Measurements from ENCODE around the gene NFKBIL1. TPM values are rescaled to one million over a fixed set of nuclear protein-coding genes. Genes with fewer than 3 reads are reported as not detected.

NFKBIL1 gene
- total and polyA plus RNA-seq, 9 of the 15 experiments (the other 6 are each of a cell fraction or from before 2014, with no cell fraction given), result 0.49 to 33.1 (median 7.6) TPM

DNA sequence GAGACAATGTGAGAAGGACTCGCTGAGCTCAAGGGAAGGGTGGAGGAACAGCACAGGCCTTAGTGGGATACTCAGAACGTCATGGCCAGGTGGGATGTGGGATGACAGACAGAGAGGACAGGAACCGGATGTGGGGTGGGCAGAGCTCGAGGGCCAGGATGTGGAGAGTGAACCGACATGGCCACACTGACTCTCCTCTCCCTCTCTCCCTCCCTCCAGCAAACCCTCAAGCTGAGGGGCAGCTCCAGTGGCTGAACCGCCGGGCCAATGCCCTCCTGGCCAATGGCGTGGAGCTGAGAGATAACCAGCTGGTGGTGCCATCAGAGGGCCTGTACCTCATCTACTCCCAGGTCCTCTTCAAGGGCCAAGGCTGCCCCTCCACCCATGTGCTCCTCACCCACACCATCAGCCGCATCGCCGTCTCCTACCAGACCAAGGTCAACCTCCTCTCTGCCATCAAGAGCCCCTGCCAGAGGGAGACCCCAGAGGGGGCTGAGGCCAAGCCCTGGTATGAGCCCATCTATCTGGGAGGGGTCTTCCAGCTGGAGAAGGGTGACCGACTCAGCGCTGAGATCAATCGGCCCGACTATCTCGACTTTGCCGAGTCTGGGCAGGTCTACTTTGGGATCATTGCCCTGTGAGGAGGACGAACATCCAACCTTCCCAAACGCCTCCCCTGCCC, 29.6 kb downstream of the NFKBIL1 start:
- ATAC-seq (no peak), FAIRE-seq (no peak), DNase-seq (ENCODE audit: extremely low read depth in 1 of 4, low spot score in 3 of 4) (no peak)
- no peaks in the 10 kb centered on the region for H3K9me3 ChIP-seq (replicated peaks; ENCODE audit: control insufficient read depth, insufficient read depth, low read depth, low read length)
- WGBS (ENCODE audit: insufficient coverage, low coverage, missing lambda C conversion rate), result 52% methylated on average over 18 of the region's 19 CpGs
- H3K4me1 ChIP-seq (replicated peaks in 1 of 2; ENCODE audit: control insufficient read depth in 2 of 2, insufficient read depth in 2 of 2, low read length in 2 of 2), result peaks cover 0 to 34% of the 10 kb centered on the region in 2 experiments; a peak in 3 of 5 replicates
- 0 out of 4 replicates have a peak overlapping the region, but pooled peaks of 1 of the 2 experiments have one; percentile 6 for H3K9ac ChIP-seq (ENCODE audit: insufficient read depth in 1 of 2, low read depth in 2 of 2, low read length in 2 of 2)
- ChIA-PET POLR2A (interaction anchor here (0.6 to 1.2 kb wide), 5 partner anchors 9 to 30 kb away, joined by 3 to 6 read pairs (median 4); partner anchors contain the start of gene NFKBIL1), CTCF (ENCODE audit: low intra/inter-chr PET ratio) (no interaction called here)
- no peaks in the 10 kb centered on the region for H3K27me3 ChIP-seq (ENCODE audit: control insufficient read depth in 2 of 2, insufficient read depth in 2 of 2, low read length in 2 of 2)
- H3K27ac ChIP-seq (ENCODE audit: extremely low read depth, low read depth, low read length), result no peak overlapping the region
- peak overlapping the region; percentile 28; the same call in 1 of the 2 replicates for H2AFZ ChIP-seq (ENCODE audit: low read depth, low read length)
- no TSS peak for BruUV-seq (replicated peaks)
- H3K36me3 ChIP-seq (ENCODE audit: control insufficient read depth, insufficient read depth, low read length), result no peaks in the 10 kb centered on the region
- in situ Hi-C loops (cut with MboI), result no loop called here
- no peaks in the 10 kb centered on the region for H3K79me2 ChIP-seq (ENCODE audit: control insufficient read depth, insufficient read depth, low read length)
- H3K4me2 ChIP-seq (ENCODE audit: insufficient read depth, low read length), result no peak overlapping the region
- intact Hi-C loops (cut with micrococcal nuclease), result no loop called here
- H3K9me1 ChIP-seq (ENCODE audit: control insufficient read depth, insufficient read depth, low read length), result no peaks in the 10 kb centered on the region
- no peaks in the 10 kb centered on the region for H4K20me1 ChIP-seq (replicated peaks; ENCODE audit: control insufficient read depth, insufficient read depth, low read length)
- H3K4me3 ChIP-seq, result no peak overlapping the region
- TF ChIP-seq MAFG (tag; conservative IDR thresholded peaks at IDR 0.05) (no peak), CCNT2 (IDR thresholded peaks at IDR 0.05; ENCODE audit: borderline replicate concordance, extremely low read depth, insufficient read length, low read depth, low read length) (no peak), ZNF76 (CRISPR knock-in tag; IDR thresholded peaks at IDR 0.05; ENCODE audit: borderline replicate concordance) (no peak), SUPT5H (IDR thresholded peaks at IDR 0.05) (no peak), SMARCE1 (IDR thresholded peaks at IDR 0.05) (no peak), GABPA (tag; conservative IDR thresholded peaks at IDR 0.05; ENCODE audit: low read depth) (peak; percentile 64), GTF3C2 (IDR thresholded peaks at IDR 0.05; ENCODE audit: borderline replicate concordance, extremely low read depth, insufficient read length) (no peak), POLR2B (IDR thresholded peaks at IDR 0.05; ENCODE audit: low read depth, partially characterized antibody) (no peak)
- TF ChIP-seq, protein P1, sequence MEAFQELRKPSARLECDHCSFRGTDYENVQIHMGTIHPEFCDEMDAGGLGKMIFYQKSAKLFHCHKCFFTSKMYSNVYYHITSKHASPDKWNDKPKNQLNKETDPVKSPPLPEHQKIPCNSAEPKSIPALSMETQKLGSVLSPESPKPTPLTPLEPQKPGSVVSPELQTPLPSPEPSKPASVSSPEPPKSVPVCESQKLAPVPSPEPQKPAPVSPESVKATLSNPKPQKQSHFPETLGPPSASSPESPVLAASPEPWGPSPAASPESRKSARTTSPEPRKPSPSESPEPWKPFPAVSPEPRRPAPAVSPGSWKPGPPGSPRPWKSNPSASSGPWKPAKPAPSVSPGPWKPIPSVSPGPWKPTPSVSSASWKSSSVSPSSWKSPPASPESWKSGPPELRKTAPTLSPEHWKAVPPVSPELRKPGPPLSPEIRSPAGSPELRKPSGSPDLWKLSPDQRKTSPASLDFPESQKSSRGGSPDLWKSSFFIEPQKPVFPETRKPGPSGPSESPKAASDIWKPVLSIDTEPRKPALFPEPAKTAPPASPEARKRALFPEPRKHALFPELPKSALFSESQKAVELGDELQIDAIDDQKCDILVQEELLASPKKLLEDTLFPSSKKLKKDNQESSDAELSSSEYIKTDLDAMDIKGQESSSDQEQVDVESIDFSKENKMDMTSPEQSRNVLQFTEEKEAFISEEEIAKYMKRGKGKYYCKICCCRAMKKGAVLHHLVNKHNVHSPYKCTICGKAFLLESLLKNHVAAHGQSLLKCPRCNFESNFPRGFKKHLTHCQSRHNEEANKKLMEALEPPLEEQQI (IDR thresholded peaks at IDR 0.05), result no peak
- TF ChIP-seq, protein P2, sequence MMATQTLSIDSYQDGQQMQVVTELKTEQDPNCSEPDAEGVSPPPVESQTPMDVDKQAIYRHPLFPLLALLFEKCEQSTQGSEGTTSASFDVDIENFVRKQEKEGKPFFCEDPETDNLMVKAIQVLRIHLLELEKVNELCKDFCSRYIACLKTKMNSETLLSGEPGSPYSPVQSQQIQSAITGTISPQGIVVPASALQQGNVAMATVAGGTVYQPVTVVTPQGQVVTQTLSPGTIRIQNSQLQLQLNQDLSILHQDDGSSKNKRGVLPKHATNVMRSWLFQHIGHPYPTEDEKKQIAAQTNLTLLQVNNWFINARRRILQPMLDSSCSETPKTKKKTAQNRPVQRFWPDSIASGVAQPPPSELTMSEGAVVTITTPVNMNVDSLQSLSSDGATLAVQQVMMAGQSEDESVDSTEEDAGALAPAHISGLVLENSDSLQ (IDR thresholded peaks at IDR 0.05), result peak; percentile 28; the same call in 1 of the 2 replicates
- TF ChIP-seq, protein P3, sequence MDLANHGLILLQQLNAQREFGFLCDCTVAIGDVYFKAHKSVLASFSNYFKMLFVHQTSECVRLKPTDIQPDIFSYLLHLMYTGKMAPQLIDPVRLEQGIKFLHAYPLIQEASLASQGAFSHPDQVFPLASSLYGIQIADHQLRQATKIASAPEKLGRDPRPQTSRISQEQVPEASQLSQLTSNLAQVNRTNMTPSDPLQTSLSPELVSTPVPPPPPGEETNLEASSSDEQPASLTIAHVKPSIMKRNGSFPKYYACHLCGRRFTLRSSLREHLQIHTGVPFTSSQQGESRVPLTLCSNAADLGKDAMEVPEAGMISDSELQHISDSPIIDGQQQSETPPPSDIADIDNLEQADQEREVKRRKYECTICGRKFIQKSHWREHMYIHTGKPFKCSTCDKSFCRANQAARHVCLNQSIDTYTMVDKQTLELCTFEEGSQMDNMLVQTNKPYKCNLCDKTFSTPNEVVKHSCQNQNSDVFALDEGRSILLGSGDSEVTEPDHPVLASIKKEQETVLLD (IDR thresholded peaks at IDR 0.05), result no peak
